Adrenal gland (tissue), 12 donors: Measurements from ENCODE around the gene CACNA1A. TPM values are rescaled to one million over a fixed set of nuclear protein-coding genes. Genes with fewer than 3 reads are reported as not detected.

Source experiments
- DNase-seq, 7 donors: peaks; one replicate each; pipeline ENCODE4 v3.0.0-alpha.2; 2019 to 2020
- H3K27ac ChIP-seq, 5 donors: fragments of 200-600 bp; sonication (generic) in 4 of 5; 1 replicate in 3 of 5; 2 replicates in 2 of 5; pipeline versions ENCODE4 v1.5.1 to v1.8.0; 2016 to 2020; ENCODE audit warnings: mild to moderate bottlenecking in 1 of 5
- H3K27me3 ChIP-seq: fragments of 200-600 bp; 2 replicates; pipeline ENCODE4 v1.8.0; 2021
- H3K36me3 ChIP-seq, 2 donors: fragments of 200-600 bp; replicated peaks in 1 of 2; 1 replicate in 1 of 2; 2 replicates in 1 of 2; pipeline versions ENCODE4 v1.5.1 to v1.8.0; 2018 to 2022
- H3K4me1 ChIP-seq, 2 donors: fragments of 200-600 bp; replicated peaks in 1 of 2; 1 replicate in 1 of 2; 2 replicates in 1 of 2; pipeline versions ENCODE4 v1.5.1 to v1.8.0; 2018 to 2021
- H3K4me3 ChIP-seq, 4 donors: fragments of 200-600 bp; sonication (generic) in 3 of 4; one replicate each; pipeline ENCODE4 v1.5.1; 2016 to 2018
- H3K9me3 ChIP-seq, 3 donors: fragments of 200-600 bp; sonication (generic) in 1 of 3; replicated peaks in 1 of 3; 1 replicate in 2 of 3; 2 replicates in 1 of 3; pipeline versions ENCODE4 v1.5.1 to v1.8.0; 2016 to 2021
- POLR2A ChIP-seq, 2 donors: fragments of 450-650 bp; IDR thresholded peaks; one replicate each; pipeline ENCODE4 v1.6.1; 2017; ENCODE audit warnings: antibody characterized with exemption in 2 of 2, mild to moderate bottlenecking in 2 of 2, moderate library complexity in 1 of 2
- WGBS, 4 donors: extraction: QIAGEN DNeasy Blood & Tissue Kit in 2 of 4; methylation state at CpG; one replicate each; pipeline versions ENCODE4 v1.1.5 to v1.1.7; 2013 to 2017; 5-methylcytosine and 5-hydroxymethylcytosine counted together
- intact Hi-C, 2 donors: fragments of 100-400 bp; cut with DNase I; formaldehyde crosslinking; loops; one replicate each; pipeline versions ENCODE4 v1.14.1 to v1.15.0; 2022 to 2023
- polyA plus RNA-seq, 3 donors: library from polyadenylated mRNA; stranded (reverse); fragments of 200-250 nt in 2 of 3; fragments of 350-450 nt in 1 of 3; fragmentation: Illumina TruSeq in 1 of 3; extraction: RNeasy Lipid Tissue Mini Kit (QIAGEN cat#74804) in 1 of 3; gene quantifications; one replicate each; pipeline ENCODE4 v1.2.3, GENCODE V29; 2013 to 2014
- total RNA-seq, 9 donors: library from RNA; depleted of rRNA in 4 of 9; stranded (reverse); fragments of >200 nt in 4 of 9; fragments of 120-200 nt in 1 of 9; fragmentation: NEBNext Ultra II Directional in 1 of 9; extraction: Animal tissue kit (Norgen Biotek cat#: 25700) in 1 of 9; gene quantifications; one replicate each; pipeline versions ENCODE4 v1.1.0 to v1.2.4, GENCODE V29; 2013 to 2023
- TF ChIP-seq, protein P1 (sequence below), 6 experiments: fragments of 450-650 bp in 4 of 6; fragments of 200-600 bp in 2 of 6; sonication (generic) in 1 of 6; IDR thresholded peaks; 1 replicate in 5 of 6; 2 replicates in 1 of 6; pipeline versions ENCODE4 v1.5.1 to v1.8.0; 2016 to 2021; ENCODE audit warnings: antibody characterized with exemption in 6 of 6, mild to moderate bottlenecking in 2 of 6, moderate library complexity in 1 of 6
- donor health status: healthy with polysubstance abuse.
- donor health status: Bipolar disorder and iron deficiency.
- donor health status: DM: yes; HTN: yes; CAD: no.
- donor health status: DM: no; HTN: no; CAD: no.
- donor health status: DM: no; HTN: no; CAD: no.
- donor health status: DM: yes; HTN: yes; CAD: no.

CACNA1A gene
- total and polyA plus RNA-seq, 12 donors: 0.28 to 35.4 (median 2.8) TPM; not detected in 1

DNA sequence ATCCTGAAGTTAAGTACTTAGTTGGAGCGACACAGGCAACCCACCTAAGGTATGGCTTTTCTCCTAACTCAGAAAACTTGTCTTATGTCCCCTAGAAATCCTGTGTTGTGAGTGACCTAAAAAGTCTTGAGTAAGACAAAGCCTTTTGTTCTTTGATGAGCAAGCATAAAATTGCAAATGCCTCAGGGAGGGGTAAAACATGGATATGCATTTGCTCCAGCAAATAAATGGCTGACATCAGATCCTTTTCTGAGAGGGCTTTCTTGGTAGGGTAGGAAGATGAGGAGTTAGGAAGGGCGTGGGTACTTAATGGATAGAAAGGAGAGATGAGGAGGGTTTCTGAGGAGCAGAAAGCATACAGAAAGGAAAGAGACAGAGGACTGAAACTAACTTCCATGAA, 192.4 kb downstream of the CACNA1A start:
- Histone ChIP-seq H3K27ac (no peak overlapping the region), H3K4me3 (no peak overlapping the region), H3K9me3 (no peaks in the 10 kb centered on the region), H3K27me3 (no peaks in the 10 kb centered on the region), H3K4me1 (no peaks in the 10 kb centered on the region), H3K36me3 (no peaks in the 10 kb centered on the region)
- TF ChIP-seq POLR2A (IDR thresholded peaks at IDR 0.05): no peak
- TF ChIP-seq, protein P1, sequence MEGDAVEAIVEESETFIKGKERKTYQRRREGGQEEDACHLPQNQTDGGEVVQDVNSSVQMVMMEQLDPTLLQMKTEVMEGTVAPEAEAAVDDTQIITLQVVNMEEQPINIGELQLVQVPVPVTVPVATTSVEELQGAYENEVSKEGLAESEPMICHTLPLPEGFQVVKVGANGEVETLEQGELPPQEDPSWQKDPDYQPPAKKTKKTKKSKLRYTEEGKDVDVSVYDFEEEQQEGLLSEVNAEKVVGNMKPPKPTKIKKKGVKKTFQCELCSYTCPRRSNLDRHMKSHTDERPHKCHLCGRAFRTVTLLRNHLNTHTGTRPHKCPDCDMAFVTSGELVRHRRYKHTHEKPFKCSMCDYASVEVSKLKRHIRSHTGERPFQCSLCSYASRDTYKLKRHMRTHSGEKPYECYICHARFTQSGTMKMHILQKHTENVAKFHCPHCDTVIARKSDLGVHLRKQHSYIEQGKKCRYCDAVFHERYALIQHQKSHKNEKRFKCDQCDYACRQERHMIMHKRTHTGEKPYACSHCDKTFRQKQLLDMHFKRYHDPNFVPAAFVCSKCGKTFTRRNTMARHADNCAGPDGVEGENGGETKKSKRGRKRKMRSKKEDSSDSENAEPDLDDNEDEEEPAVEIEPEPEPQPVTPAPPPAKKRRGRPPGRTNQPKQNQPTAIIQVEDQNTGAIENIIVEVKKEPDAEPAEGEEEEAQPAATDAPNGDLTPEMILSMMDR (IDR thresholded peaks at IDR 0.05): no peak
- DNase-seq: no peak
- WGBS, 4 donors: 64 to 75% (median 74%) methylated on average over 2 of the region's 2 CpGs
- intact Hi-C loops: no loop called here

DNA sequence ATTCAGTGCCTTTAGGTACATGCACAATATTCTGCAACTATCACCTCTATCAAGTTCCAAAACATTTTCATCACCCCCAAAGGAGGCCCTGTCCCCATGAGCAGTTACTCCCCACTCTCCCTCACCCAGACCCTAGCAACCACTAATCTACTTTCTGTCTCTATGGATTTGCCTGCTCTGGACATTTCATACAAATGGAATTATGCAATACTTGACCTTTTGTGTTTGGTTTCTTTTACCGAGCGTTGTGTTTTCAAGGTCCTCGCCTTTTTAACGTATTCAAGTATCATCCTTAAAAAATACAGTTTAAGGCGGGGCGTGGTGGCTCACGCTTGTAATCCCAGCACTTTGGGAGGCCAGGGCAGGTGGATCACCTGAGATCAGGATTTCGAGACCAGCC, 196.4 kb downstream of the CACNA1A start:
- Histone ChIP-seq H3K27me3 (no peaks in the 10 kb centered on the region), H3K4me3 (no peak overlapping the region), H3K36me3 (no peaks in the 10 kb centered on the region), H3K27ac (no peak overlapping the region), H3K4me1 (no peaks in the 10 kb centered on the region), H3K9me3 (no peaks in the 10 kb centered on the region)
- no peak for DNase-seq
- TF ChIP-seq POLR2A (IDR thresholded peaks at IDR 0.05): no peak
- TF ChIP-seq, protein P1 (IDR thresholded peaks at IDR 0.05): no peak
- intact Hi-C loops: no loop called here
- 56 to 59% (median 57%) methylated on average over 8 of the region's 8 CpGs for WGBS, 4 donors

DNA sequence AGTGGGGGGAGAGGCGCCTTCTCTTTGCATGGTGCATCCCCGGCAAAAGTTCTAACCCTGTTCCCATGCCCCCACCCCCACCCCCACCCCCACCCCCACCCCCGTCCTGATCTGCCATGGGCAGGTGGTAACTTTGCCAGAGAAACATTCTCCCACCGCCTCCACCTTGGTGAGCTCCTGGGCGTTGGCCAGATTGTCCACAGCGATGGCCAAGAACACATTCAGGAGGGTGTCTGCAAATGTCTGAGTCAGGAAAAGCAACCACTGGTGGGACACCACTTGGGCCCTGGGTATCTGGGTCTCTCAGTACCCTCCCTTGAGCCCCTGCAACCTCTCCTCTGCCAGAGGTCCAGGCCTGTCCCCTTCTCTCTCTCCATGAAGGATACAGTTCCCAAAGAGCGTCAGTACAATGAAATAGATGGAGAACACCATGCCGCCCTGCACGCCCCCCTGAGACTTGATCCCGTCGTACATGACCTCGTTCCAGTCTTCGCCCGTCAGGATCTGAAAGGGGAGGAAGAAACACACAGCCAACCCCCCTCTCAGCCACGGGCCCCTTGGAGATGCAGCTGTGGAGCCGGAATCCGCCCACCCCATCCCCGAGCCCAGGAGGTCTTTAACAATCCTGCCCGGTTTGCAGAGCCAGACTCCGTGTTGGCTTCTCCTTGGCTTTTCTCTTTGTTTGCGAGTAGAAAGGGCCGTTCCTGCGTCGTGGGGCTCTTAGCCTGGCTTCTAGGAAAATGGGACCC, 202.7 kb downstream of the CACNA1A start:
- DNase-seq: no peak
- intact Hi-C loops: no loop called here
- no peaks in the 10 kb centered on the region for H3K36me3 ChIP-seq
- H3K9me3 ChIP-seq: no peaks in the 10 kb centered on the region
- H3K27me3 ChIP-seq: peaks cover 7% of the 10 kb centered on the region
- TF ChIP-seq POLR2A (IDR thresholded peaks at IDR 0.05): no peak
- WGBS, 4 donors: 62 to 68% (median 67%) methylated on average over 21 to 24 of the region's 24 CpGs
- H3K27ac ChIP-seq: no peak overlapping the region
- no peak overlapping the region for H3K4me3 ChIP-seq
- H3K4me1 ChIP-seq: no peaks in the 10 kb centered on the region

DNA sequence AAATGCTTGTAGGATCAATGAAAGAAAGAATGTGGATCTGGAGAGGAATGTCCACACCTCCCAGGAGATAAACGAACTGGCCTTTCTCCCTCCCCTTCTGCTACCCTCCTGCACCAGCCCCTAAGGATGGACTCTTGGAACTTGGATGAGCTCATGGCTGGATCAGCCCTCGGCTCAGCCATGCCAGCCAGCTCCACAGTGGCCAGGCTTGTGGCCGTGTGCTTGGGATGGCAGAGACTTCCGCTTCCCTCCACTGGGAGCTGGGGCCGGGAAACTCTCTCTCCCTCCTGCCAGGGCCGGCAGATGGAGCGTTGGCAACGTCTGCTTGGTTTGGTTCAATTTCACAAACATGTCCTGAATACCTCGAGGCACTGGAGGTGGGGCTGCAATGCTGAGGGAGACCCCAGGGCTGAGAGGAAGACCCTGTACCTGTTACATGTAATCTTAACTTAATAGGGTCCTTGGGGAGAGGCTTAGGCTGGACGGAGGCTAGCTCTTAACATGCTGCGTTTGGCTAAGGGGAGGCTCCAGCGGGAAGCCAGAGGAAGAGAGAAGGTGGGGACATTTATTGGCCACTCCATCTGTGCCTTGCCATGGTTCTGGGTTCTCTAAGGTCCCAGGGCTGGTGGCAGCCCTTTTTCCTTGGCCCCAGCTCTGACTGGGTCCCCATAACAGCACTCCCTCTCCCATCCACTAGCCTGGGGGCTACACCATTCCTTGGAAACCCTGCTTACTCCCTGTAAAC, 203.6 kb downstream of the CACNA1A start:
- TF ChIP-seq, protein P1 (IDR thresholded peaks at IDR 0.05): no peak
- TF ChIP-seq POLR2A (IDR thresholded peaks at IDR 0.05): no peak
- intact Hi-C loops: no loop called here
- H3K4me1 ChIP-seq: no peaks in the 10 kb centered on the region

More for the DNA sequence above, 203.6 kb downstream of the CACNA1A start:
- no peak overlapping the region for H3K4me3 ChIP-seq
- WGBS, 4 donors: 32 to 47% (median 41%) methylated on average over 4 to 12 of the region's 12 CpGs
- H3K27ac ChIP-seq: no peak overlapping the region
- no peak for DNase-seq
- no peaks in the 10 kb centered on the region for H3K36me3 ChIP-seq
- peaks cover 14% of the 10 kb centered on the region for H3K27me3 ChIP-seq
- no peaks in the 10 kb centered on the region for H3K9me3 ChIP-seq
